Measurements from ENCODE around the gene FAM234B.

DNA sequence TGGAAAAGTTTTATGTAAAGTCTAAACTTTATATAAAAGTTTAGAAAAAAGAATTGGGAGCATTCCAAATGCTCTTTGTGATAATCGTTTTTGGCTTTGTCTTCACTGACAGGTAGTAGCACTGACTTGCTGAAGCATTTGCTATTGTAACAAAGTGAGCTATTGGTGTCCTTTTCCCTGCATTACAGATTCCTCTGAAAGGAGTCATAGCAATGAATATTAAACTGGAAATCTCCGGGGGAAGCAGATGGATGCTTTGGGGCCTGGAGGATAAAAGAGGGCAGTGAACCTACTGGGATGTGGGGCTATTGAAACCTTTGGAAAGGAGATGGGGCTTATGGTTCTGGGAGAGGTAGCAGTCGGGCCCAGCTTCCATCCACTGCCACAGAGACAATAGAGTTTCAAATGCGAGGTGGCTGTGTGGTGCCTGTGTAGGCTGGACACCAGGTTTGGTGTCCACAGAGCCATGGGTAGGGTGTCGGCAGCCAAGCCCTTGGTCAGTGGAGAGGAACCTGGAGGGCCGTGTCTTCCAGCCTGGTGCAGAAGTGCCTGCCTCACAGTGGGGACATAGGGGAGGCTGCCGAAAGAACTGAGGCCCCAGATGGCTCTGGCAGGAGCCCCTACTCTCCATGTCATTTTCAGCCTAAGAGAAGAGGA lies 49.1 kb downstream of the FAM234B start:
- TF ChIP-seq, protein P1, sequence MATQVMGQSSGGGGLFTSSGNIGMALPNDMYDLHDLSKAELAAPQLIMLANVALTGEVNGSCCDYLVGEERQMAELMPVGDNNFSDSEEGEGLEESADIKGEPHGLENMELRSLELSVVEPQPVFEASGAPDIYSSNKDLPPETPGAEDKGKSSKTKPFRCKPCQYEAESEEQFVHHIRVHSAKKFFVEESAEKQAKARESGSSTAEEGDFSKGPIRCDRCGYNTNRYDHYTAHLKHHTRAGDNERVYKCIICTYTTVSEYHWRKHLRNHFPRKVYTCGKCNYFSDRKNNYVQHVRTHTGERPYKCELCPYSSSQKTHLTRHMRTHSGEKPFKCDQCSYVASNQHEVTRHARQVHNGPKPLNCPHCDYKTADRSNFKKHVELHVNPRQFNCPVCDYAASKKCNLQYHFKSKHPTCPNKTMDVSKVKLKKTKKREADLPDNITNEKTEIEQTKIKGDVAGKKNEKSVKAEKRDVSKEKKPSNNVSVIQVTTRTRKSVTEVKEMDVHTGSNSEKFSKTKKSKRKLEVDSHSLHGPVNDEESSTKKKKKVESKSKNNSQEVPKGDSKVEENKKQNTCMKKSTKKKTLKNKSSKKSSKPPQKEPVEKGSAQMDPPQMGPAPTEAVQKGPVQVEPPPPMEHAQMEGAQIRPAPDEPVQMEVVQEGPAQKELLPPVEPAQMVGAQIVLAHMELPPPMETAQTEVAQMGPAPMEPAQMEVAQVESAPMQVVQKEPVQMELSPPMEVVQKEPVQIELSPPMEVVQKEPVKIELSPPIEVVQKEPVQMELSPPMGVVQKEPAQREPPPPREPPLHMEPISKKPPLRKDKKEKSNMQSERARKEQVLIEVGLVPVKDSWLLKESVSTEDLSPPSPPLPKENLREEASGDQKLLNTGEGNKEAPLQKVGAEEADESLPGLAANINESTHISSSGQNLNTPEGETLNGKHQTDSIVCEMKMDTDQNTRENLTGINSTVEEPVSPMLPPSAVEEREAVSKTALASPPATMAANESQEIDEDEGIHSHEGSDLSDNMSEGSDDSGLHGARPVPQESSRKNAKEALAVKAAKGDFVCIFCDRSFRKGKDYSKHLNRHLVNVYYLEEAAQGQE (IDR thresholded peaks at IDR 0.05; ENCODE audit: unreplicated experiment): no peak
- no peak for TF ChIP-seq EZH2 (IDR thresholded peaks at IDR 0.05; ENCODE audit: low read depth, unreplicated experiment)
- no peak for TF ChIP-seq CTCF (conservative IDR thresholded peaks at IDR 0.05; ENCODE audit: low read depth in 2 of 2)
- no peak for TF ChIP-seq CREB1 (CRISPR knock-in tag; IDR thresholded peaks at IDR 0.05; ENCODE audit: low read depth)
- no peak for TF ChIP-seq JUNB (IDR thresholded peaks at IDR 0.05; ENCODE audit: unreplicated experiment)

Measured in GM23338 (cell line).